ENCODE data around the gene KCNK4.
"Not testable (repeated sequence)": the region's sequence is repeated elsewhere in the genome, so short reads cannot be mapped to it uniquely, and the experiment has no call there.

KCNK4 gene

GRCh38 chr11:64292460-64293254 lies 1.6 kb downstream of the KCNK4 start:
- DNase-seq = no peak

- no peak for DNase-seq
Measured at GRCh38 chr11:64294774-64295173, 3.7 kb downstream of the KCNK4 start.

- DNase-seq = no peak
Measured at GRCh38 chr11:64295760-64296159, 4.7 kb downstream of the KCNK4 start.

GRCh38 chr11:64296236-64296635 lies 5.1 kb downstream of the KCNK4 start:
- no peak for DNase-seq

GRCh38 chr11:64296830-64297698 lies 6.0 kb downstream of the KCNK4 start:
- no peak for DNase-seq

- no peak for DNase-seq
Measured at GRCh38 chr11:64297699-64298358, 6.7 kb downstream of the KCNK4 start.

GRCh38 chr11:64298966-64299846 lies 8.1 kb downstream of the KCNK4 start:
- no peak for DNase-seq

GRCh38 chr11:64299847-64300648 lies 8.9 kb downstream of the KCNK4 start, which contains the start of gene CATSPERZ:
Gene CATSPERZ (plus strand): TSS chr11:64300358. CDS start chr11:64300411, 53 bp downstream.
- DNase-seq = no peak

GRCh38 chr11:64303109-64304031 lies 12.3 kb downstream of the KCNK4 start:
- no peak for DNase-seq

- no peak for DNase-seq
Measured at GRCh38 chr11:64304032-64304315, 12.9 kb downstream of the KCNK4 start.

- peak; percentile 92 for DNase-seq
Measured at GRCh38 chr11:64304316-64305072, 13.4 kb downstream of the KCNK4 start.

- DNase-seq = peak; percentile 97
Measured at GRCh38 chr11:64305075-64305690, 14.1 kb downstream of the KCNK4 start, which contains the start of gene ESRRA. Gene ESRRA (plus strand): TSS chr11:64305524. CDS start chr11:64307180, 1,656 bp downstream.

- DNase-seq = peak; percentile 45
Measured at GRCh38 chr11:64305691-64306562, 14.8 kb downstream of the KCNK4 start.

- no peak for DNase-seq
Measured at GRCh38 chr11:64306563-64306875, 15.4 kb downstream of the KCNK4 start.

GRCh38 chr11:64306876-64307622 lies 15.9 kb downstream of the KCNK4 start:
- no peak for DNase-seq

- not testable (repeated sequence) for DNase-seq
Measured at GRCh38 chr11:64307795-64308194, 16.7 kb downstream of the KCNK4 start.

- no peak for DNase-seq
Measured at GRCh38 chr11:64312947-64313346, 21.8 kb downstream of the KCNK4 start.

Measured in SHP77 treated with DMSO at 0.1 percent for 48 hours (cell line).